Liver (tissue), 3 donors: ENCODE results near the gene ZNF595.

Experiments
- ATF3 ChIP-seq: IDR thresholded peaks from 2 replicates; pipeline ENCODE4 v1.6.1; 2016; ENCODE audit warnings: antibody characterized with exemption
- CTCF ChIP-seq: fragments of 150-350 bp; IDR thresholded peaks from 2 replicates; pipeline ENCODE4 v1.5.1; 2017; ENCODE audit warnings: improper control_type of control experiment, low read depth, low read length; ENCODE audit not compliant: missing input control
- FOXA1 ChIP-seq: IDR thresholded peaks from 2 replicates; pipeline ENCODE4 v1.6.1; 2016; ENCODE audit warnings: antibody characterized with exemption
- GABPA ChIP-seq, 2 donors: IDR thresholded peaks in 1 of 2; conservative IDR thresholded peaks in 1 of 2; 2 replicates each; pipeline ENCODE4 v1.6.1; 2016; ENCODE audit warnings: antibody characterized with exemption in 2 of 2, mild to moderate bottlenecking in 1 of 2, moderate library complexity in 1 of 2
- HNF4G ChIP-seq: IDR thresholded peaks from 2 replicates; pipeline ENCODE4 v1.6.1; 2016; ENCODE audit warnings: antibody characterized with exemption
- donor health status: healthy.
- donor health status: healthy.

DNA sequence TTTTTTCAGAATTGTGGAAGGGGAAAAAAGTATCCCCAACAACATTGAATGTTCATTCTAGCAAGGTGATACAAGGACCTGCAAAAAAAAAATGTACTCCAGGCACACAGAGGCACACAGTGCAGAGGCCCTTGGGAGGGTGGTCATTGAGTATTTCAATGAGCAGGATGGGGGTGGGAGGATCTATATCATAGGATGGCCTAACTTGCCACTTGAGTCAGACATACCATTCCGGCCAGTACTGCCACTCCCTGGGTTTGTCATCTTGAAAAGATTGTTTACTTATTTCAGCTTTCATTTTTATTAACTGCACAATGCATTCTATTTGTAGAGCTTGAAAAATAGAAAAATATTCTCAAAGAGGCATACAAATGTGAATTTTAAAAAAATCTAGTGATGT lies 18.7 kb downstream of the ZNF595 start:
- no peak for TF ChIP-seq CTCF
- no peak for TF ChIP-seq FOXA1
- TF ChIP-seq GABPA (IDR thresholded peaks at IDR 0.05 in 1 of 2, conservative IDR thresholded peaks at IDR 0.05 in 1 of 2), result no peak
- TF ChIP-seq HNF4G, result no peak
- TF ChIP-seq ATF3, result no peak
